GM12891 (cell line): ENCODE data around the gene JPH4.

Source experiments
- POLR2A ChIP-seq: IDR thresholded peaks from 2 replicates; pipeline ENCODE4 v1.6.1; 2011; ENCODE audit warnings: low read depth, low read length, control low read depth
- POLR2AphosphoS5 ChIP-seq: IDR thresholded peaks from 2 replicates; pipeline ENCODE4 v1.6.1; 2011; ENCODE audit warnings: low read depth, low read length, control low read depth
- SPI1 ChIP-seq: IDR thresholded peaks from 2 replicates; pipeline ENCODE4 v1.6.1; 2011; ENCODE audit warnings: low read depth, low read length, control low read depth

- TF ChIP-seq POLR2AphosphoS5 (no peak), POLR2A (no peak), SPI1 (no peak)
Measured at GRCh38 chr14:23620177-23620702, 41.6 kb upstream of the JPH4 start.
